ENCODE data around the gene CDH13.

The CDH13 gene

GRCh38 chr16:83083361-83083760 is 456.6 kb downstream of the CDH13 start:
- no peak for TF ChIP-seq SPI1 (IDR thresholded peaks at IDR 0.05; ENCODE audit: borderline replicate concordance, low read depth)
- no peak for TF ChIP-seq REST (IDR thresholded peaks at IDR 0.05; ENCODE audit: insufficient replicate concordance, low read depth)
- no peak for TF ChIP-seq GABPA (IDR thresholded peaks at IDR 0.05; ENCODE audit: low read depth)
- TF ChIP-seq POLR2AphosphoS5 (IDR thresholded peaks at IDR 0.05; ENCODE audit: low read depth) = no peak
- TF ChIP-seq CTCF (IDR thresholded peaks at IDR 0.05; ENCODE audit: insufficient read depth, low read length) = no peak
- Histone ChIP-seq H3K4me3 (replicated peaks; ENCODE audit: insufficient read depth, low read length) (no peak overlapping the region), H3K27ac (replicated peaks) (no peak overlapping the region), H3K27me3 (ENCODE audit: insufficient read depth, poor library complexity, severe bottlenecking) (no peaks in the 10 kb centered on the region)
- no peak for DNase-seq (ENCODE audit: low read depth in 1 of 2, low spot score in 1 of 2)

GRCh38 chr16:83085660-83086059 is 458.9 kb downstream of the CDH13 start:
- no peak overlapping the region for H3K4me3 ChIP-seq (replicated peaks; ENCODE audit: insufficient read depth, low read length)
- no peak for TF ChIP-seq REST (IDR thresholded peaks at IDR 0.05; ENCODE audit: insufficient replicate concordance, low read depth)
- TF ChIP-seq POLR2AphosphoS5 (IDR thresholded peaks at IDR 0.05; ENCODE audit: low read depth) = no peak
- TF ChIP-seq GABPA (IDR thresholded peaks at IDR 0.05; ENCODE audit: low read depth) = no peak
- no peak overlapping the region for H3K27ac ChIP-seq (replicated peaks)
- H3K27me3 ChIP-seq (ENCODE audit: insufficient read depth, poor library complexity, severe bottlenecking) = no peaks in the 10 kb centered on the region
- DNase-seq (ENCODE audit: low read depth in 1 of 2, low spot score in 1 of 2) = no peak

- H3K27ac ChIP-seq (replicated peaks) = no peak overlapping the region
- H3K27me3 ChIP-seq (ENCODE audit: insufficient read depth, poor library complexity, severe bottlenecking) = no peaks in the 10 kb centered on the region
- TF ChIP-seq CTCF (IDR thresholded peaks at IDR 0.05; ENCODE audit: insufficient read depth, low read length) (no peak), SPI1 (IDR thresholded peaks at IDR 0.05; ENCODE audit: borderline replicate concordance, low read depth) (no peak)
- no peak for DNase-seq (ENCODE audit: low read depth in 1 of 2, low spot score in 1 of 2)
- H3K4me3 ChIP-seq (replicated peaks; ENCODE audit: insufficient read depth, low read length) = no peak overlapping the region
Observed at GRCh38 chr16:83095941-83096692, 469.3 kb downstream of the CDH13 start.

- TF ChIP-seq CTCF (IDR thresholded peaks at IDR 0.05; ENCODE audit: insufficient read depth, low read length) (no peak), POLR2AphosphoS5 (IDR thresholded peaks at IDR 0.05; ENCODE audit: low read depth) (no peak), SPI1 (IDR thresholded peaks at IDR 0.05; ENCODE audit: borderline replicate concordance, low read depth) (no peak), GABPA (IDR thresholded peaks at IDR 0.05; ENCODE audit: low read depth) (no peak), REST (IDR thresholded peaks at IDR 0.05; ENCODE audit: insufficient replicate concordance, low read depth) (no peak)
- H3K27ac ChIP-seq (replicated peaks) = no peak overlapping the region
- no peaks in the 10 kb centered on the region for H3K27me3 ChIP-seq (ENCODE audit: insufficient read depth, poor library complexity, severe bottlenecking)
- no peak for DNase-seq (ENCODE audit: low read depth in 1 of 2, low spot score in 1 of 2)
- H3K4me3 ChIP-seq (replicated peaks; ENCODE audit: insufficient read depth, low read length) = no peak overlapping the region
Observed at GRCh38 chr16:83098536-83098935, 471.8 kb downstream of the CDH13 start.
